Ecto neural progenitor cell (in vitro differentiated cells): ENCODE results near the gene D2HGDH.
"Not testable (repeated sequence)": the region's sequence is repeated elsewhere in the genome, so short reads cannot be mapped to it uniquely, and the experiment has no call there.

ENCODE experiments used
- DNase-seq: peaks from one replicate; pipeline ENCODE4 v3.0.0-alpha.2; 2018; ENCODE audit warnings: low spot score

The D2HGDH gene

DNA sequence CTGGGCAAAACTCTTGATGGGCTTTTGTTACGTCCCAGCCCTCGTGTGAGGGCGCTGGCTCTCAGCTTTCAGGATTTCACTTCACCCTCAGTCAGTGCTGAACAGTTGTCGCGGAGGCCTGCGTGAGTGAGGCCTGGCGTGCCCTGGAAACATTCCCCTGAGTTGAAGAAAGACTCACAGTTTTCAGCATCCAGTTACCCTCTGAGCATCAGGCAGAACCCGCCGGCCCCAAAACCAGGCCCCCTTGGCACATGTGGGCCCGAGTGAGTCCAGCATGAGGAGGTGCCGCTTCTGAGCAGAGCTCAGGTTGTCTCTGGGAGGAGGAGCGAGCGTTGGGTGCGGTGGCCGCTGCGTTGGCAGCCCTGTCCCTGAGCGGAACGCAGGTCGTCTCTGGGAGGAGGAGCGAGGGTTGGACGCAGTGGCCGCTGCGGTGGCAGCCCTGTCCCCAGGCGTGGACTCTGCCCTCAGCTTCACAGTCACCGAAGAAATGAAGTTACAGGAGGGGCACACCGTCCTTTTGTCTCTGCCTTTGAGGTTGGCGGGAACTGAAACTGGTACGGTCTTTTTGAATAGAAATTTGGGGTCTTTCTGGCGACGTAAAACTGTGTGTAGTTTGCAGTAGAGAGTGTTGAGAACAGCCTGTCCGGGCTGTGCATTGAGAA is 74.4 kb downstream of the D2HGDH start, which contains the start of gene NEU4:
Gene NEU4 (plus strand): TSS at position 473 of the 662 bp plus-strand sequence. CDS start 5,292 bp downstream, outside the sequence.
- DNase-seq, result peak; percentile 58

DNA sequence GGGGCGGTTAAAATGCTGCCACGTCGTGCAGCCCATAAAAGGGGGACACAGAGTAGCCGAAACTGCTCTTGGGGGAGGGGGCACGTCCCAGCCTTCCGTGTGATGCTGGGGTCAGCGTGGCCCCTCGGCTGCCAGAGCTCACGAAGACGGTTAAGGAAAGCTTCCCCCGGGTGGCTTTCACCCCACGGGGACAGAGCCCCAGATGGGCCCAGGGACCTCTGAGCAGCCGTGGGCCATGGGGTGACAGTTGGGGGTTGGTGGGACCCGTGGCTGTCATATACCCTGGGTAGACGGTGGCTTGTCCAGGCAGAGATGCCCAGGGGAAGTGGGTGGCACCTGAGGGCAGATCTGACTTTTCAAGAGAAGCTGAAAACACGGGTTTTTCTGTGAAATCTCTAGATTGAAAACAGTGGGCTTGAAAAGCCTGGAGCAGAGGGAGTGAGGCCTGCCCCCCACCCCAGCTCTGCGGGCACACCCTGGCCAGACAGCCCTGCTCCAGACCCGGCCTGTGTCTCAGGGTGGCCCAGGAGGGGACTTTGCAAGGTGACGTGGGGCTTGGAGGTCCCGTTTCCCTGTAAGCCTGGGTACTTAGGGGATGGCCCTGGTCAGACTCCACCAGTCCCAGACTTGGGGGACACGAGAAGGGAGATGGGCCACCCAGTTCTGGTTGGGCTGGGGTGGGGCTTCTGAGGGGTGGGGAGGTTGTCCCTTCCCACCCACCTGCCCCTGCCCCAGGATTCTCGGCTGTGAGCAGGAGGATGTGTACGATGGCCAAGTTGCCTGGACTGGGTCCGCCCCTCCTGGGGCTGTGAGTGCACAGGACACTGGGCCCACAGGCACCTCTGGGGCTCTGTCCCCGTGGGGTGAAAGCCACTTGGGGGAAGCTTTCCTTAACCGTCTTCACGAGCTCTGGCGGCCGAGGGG is 75.2 kb downstream of the D2HGDH start:
- peak; percentile 55 for DNase-seq

- DNase-seq, result peak; percentile 48
Measured at GRCh38 chr2:241810307-241811200, 76.1 kb downstream of the D2HGDH start.

DNA sequence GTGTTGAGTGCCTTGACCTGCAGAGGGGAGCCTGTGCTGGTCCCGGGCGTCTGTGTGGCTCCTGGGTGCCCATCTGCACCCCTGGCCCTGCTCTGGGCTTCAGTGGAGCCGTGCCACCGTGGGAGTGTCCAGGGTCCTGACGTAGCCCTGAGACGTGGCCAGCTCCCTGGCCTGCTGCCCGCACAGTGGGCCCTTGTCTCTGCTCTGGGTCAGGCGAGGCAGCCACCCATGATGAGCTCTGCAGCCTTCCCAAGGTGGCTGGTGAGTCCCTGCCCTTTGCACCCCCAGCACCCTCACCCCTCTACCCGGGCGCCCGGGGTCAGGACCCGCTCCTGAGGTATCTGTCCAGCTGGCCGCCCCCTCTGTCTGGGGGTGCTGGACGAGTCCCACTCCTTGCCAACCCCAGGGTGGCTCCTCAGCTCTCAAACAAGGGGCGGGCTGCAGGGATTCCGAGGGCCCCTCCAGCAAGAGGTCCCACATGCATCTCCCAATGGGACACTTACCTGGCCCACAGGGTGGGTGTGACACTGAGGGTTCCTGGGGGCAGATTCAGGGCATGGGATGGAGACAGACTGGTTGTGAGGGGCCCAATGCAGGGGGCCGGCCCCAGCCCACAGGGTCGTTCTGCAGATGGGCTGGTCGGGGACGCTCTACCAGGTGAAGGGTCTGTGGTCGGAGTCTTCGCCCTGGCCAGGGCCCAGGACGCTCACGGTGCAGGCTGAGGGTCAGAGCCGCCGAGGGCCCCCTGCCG is 76.9 kb downstream of the D2HGDH start:
- DNase-seq, result peak; percentile 47

GRCh38 chr2:241811952-241812729 is 77.7 kb downstream of the D2HGDH start:
- peak; percentile 31 for DNase-seq

DNA sequence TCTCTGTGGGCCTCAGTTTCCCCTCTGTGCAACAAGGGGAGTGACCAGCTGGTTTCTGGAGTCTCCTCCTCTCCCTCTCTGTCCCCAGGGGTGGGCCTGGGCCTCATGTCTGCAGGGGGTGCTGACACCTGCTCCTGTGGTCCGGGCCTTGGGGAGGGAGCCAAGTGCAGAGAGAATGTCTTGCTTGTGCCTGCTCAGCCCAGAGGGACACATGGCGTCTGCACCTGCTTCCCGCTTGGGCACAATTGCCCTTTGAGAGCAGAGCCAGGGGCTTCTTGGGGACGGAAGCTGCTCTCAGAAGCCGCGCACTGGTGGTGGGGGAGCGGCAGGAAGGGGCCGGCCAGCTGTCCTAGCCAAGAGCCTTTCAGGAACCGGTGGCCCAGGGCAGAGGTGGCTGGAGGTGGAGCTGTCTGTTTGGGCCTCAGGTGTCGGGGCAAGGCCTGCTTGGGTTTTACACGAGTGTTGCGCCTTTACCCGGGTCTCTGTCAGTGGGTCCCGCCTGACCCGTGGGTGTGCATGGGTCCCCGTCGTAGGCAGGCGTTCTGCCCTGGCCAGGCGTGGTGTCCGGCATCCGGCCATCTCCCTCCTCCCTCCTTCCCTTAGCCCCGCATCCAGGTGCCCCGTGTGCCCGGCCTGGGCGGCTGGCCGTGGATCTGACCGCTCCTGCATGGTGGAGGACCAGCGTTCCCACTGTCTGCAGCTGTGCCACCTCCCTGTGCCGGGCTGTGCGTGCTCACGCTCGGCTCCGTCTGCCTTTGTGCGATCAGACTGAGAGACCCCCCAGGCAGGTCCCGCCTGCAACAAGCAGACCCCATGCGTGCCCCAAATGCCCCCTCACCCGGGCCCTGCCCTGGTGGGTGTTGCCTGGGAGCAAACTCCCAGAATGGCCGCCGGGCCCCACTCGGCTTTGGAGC is 78.6 kb downstream of the D2HGDH start:
- peak; percentile 44 for DNase-seq

DNA sequence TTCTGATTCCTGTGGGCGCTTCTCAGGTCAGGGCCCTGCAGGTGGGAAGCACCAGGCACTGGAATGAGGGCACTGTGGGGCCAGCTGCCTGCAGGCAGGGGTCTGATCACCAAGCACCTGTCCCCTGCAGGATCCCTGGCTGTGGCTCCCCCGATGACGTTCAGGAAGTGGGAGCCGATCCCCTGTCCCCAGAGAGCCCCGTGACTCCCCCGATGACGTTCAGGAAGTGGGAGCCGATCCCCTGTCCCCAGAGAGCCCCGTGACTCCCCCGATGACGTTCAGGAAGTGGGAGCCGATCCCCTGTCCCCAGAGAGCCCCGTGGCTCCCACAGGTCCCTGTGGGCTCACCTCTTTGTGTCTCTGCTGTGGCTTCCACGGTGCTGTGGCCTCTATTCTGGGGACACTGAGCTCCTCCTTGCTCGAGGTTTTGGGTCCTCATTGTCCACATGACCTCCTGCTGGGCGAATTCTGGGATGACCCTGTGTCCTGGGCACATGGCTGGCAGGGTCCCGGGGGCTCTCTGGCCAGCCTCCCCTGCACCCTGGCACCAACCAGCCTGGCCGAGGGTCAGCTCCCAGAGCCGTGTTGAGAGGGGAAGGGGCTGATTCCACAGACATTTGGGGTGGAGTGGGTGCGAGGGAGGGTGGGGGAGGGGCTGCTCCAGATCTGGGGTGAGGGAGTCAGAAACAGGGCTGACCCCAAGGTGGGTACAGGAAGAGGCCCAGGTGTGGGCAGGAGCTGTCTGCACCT is 79.4 kb downstream of the D2HGDH start:
- peak; percentile 39 for DNase-seq

GRCh38 chr2:241814393-241814642 is 79.9 kb downstream of the D2HGDH start:
- peak; percentile 42 for DNase-seq

GRCh38 chr2:241814643-241815476 is 80.4 kb downstream of the D2HGDH start:
- DNase-seq, result peak; percentile 49

- no peak for DNase-seq
Measured at GRCh38 chr2:241815477-241816430, 81.3 kb downstream of the D2HGDH start.

DNA sequence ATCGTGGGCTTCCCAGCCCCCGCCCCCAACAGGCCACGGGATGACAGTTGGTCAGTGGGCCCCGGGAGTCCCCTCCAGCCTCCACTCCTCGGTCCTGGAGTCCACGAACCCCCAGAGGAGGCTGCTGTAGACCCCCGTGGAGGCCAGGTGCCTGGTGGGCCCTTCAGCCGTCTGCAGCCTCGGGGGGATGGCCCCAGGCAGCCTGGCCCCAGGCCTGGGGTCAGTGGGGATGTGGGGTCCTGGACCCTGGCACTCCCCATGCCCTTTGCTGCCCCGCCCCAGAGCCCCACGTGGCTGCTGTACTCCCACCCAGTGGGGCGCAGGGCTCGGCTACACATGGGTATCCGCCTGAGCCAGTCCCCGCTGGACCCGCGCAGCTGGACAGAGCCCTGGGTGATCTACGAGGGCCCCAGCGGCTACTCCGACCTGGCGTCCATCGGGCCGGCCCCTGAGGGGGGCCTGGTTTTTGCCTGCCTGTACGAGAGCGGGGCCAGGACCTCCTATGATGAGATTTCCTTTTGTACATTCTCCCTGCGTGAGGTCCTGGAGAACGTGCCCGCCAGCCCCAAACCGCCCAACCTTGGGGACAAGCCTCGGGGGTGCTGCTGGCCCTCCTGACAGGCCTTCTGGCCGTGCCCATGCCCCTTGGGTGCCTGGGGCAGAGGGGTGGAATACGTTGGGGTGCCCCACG is 82.1 kb downstream of the D2HGDH start:
- DNase-seq, result peak; percentile 46

GRCh38 chr2:241817126-241817820 is 82.8 kb downstream of the D2HGDH start:
- peak; percentile 47 for DNase-seq

DNA sequence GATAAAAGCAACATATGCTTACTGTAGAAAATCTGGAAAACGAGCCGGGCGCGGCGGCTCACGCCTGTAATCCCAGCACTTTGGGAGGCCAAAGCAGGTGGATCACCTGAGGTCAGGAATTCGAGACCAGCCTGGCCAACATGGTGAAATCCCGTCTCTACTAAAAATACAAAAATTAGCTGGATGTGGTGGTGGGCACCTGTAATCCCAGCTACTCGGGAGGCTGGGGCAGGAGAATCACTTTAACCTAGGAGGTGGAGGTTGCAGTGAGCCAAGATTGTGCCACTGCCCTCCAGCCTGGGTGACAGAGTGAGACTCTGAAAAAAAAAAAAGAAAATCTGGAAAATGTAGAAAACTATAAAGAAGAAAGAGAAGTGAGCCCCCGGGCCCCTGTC is 83.4 kb downstream of the D2HGDH start:
- not testable (repeated sequence) for DNase-seq
